NOMO-1 (cell line): ENCODE data around the gene CCNE1.

ENCODE experiments used
- DNase-seq, 2 experiments: peaks; one replicate each; lab custom pipeline; 2025; ENCODE audit not compliant: unreplicated experiment in 2 of 2; lab: John Stamatoyannopoulos, UW

Gene CCNE1

DNA sequence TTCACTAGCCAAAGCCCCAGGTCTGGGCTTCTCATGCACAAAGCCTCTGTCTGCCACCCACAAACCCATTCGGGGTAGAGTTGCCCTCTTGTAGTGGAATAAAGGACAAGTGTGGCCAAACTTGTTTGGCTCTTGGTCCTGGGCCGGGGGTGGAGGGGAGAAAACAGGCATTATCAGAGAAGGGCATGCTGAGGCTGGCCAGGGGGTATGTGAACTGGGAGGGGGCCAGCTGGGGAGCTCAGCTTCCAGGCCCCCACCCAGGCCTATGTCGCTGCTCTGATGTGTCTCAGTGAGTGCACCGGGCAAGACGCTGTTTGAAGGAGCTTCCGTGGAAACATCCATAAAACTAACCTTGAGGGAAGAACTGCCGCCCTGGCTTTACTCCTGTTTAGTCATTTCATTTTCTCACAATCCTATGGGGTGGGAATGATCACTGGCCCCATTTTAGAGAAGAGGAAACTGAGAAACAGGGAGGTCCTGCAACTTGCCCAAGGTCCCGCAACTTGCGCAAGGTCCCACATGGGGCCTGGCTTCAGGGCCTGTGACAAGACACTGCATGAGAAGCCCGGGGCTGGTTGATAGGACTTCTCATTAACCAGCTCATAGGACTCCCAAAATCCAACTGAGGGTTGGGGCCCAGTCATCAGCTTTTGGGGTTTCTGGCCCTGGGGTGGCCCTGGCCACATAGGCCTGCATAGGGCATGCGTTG lies 30.8 kb downstream of the CCNE1 start:
- DNase-seq: peak; percentile 43 to 44

DNA sequence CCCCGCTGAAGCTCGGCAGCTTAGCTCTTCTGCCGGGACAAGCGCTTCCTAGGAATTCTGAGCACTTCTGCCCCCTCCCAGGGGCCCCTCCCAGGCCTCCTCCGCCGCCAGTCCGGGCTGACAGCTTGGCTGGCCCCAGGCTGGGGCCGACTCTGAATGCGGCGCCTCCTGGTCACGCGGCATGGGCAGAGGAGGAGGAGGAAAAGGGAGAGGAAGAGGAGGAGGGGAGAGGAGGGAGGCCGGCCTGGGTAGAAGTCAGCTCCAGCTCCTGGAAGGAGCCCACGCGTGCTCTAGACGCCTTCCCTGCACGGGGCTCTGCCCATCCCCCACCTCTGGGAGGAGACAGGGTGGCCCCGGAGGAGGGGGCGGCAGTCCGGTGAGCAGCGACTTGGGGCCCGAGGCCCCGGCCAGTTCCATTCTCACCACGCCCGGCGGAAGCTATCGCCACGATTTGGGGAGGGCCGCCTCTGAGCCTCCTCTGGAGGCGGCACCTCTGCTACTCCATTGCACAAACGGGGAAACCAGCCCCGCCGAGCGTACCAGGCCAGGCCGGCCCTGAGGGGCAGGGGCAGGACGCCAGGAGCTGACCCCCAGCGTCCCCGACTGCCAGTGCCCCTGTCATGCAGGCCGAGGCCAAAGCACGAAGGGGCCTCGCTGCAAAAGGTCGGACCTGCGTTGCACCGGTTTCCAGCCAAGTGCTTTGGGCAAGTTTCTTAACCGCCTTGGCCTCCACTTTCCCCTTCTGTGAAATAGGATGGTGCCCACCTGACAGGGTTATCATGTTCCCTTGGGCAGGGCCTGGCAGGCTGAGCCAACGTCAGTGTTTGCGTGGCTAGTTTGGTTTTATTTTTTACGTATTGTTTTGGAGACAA lies 31.6 kb downstream of the CCNE1 start:
- peak; percentile 40 to 74 for DNase-seq

DNA sequence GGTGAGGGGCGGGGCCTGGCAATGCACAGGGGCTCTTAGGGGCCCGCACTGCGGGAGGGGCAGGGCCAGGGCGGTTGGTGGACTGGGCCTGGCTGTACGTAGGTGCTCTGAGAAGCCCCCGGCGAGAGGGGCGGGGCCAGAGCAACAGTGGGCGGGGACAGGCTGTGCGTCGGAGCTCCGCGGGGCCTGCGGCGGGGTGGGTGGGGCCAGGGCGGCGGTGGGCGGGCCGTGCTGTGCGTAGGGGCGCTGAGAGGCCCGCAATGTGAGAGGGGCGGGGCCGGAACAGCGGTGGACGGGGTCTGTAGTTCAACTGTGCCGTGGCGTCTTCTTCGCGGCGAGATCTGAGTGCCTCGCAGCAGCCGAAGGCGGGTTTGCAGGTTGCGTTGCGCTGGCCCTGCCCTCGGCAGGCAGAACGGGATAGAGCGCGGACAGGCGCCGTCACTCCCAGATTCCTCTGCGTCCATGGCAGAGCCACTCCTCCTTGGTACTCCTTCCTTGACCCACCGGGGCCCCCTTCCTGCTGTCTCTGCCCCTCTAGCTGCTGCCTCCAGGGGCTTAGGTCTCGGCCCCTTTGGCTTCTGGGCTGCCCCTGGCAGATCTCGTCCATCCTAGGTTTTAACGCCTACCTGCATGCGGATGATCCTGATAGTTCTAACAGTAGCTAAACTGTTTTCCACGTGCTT lies 33.2 kb downstream of the CCNE1 start:
- peak; percentile 84 to 89 for DNase-seq

DNA sequence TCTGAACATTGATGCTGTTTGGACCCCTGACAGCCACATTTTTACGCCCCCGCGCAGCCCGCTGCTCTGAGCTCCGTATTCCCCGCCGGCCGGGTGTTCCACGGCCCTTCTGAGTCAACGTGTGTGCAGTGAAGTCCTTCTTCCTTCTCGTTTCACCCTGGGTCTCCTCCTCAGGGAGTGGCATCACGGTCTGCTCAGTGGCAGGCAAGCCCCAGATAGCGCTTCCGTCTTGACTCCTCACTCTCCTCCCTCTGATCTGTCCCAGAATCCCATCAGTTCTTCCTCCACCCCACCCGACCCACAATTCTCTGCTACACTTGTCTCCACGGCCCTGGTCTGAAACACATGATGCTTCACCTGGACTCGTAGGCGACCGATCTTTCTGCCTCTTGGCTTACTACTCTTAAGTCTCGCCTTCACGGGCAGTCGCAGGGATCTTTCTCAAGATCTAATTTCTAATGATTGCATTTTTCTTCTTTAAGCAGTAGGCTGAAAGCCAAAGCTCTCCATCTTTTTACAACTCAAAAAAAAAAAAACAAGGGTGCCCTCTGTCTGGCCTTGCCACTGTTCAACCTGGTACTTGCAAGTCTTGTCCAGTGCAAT lies 33.9 kb downstream of the CCNE1 start:
- DNase-seq: peak in 1 of 2 experiments; percentile 12

DNA sequence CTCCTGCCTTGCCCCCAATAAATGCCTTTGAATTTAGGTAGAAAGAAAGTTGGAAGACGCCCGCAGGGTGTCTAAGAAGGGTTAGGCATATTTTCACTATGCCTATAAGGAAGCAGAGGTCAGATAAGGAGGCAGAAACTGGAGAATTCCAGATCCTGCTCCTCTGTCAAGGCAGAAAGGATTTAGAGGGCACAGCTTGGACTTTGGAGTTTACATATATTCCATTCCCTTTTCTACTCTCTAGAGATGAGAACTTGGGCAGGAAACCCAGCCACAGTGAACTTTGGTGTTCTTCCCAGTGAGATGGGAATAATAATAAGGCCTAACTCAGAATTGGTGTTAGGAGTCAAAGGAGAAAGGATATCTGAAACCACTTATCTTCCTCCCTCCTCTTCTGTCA lies 37.4 kb downstream of the CCNE1 start:
- DNase-seq: no peak

DNA sequence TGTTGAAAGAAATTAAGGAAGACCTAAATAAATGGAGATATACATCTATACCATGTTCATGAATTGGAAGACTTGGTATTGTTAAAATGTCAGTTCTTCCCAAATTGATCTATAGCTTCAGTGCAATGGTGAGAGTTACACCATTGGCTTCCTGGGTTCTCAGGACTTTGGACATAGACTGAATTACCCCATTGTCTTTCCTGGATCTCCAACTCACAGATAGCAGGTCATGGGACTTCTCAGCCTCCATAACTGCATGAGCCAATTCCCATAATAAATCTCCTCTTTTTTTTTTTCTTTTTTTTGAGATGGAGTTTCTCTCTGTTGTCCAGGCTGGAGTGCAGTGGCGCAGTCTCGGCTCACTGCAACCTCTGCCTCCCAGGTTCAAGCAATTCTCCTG lies 38.7 kb downstream of the CCNE1 start:
- no peak for DNase-seq

DNA sequence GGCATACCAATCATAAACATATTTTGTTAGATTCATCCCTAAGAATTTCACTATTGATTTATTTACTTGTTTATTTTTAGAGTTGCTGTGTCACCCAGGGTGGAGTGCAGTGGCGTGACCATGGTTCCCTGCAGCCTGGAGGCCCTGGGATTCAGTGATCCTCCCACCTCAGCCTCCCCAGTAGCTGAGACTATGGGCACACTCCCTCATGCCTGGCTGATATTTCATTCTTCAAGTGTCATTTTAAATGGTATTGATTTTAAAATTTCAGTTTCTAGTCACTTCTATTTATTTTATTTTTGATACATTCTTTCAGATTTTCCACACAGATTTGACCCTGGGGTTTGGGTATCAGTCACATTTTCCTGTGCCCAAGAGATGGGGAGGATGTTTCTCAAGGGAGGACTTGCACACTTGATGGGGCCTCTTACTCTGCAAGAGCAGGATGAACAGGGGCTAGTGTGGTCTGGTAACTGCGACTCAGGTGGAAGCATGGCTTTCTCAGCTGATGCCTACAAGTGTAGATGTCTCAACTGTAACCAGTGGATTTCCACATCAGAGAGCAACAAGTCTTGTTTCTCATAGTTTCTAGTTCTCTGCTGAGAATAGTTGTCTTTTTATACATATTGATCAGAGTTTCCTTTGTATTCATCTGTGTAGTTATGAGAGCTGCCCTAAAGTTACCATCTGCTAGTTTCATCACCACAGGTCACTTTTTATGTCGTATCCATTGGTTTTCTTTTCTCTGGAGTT lies 40.2 kb downstream of the CCNE1 start:
- DNase-seq: no peak

DNA sequence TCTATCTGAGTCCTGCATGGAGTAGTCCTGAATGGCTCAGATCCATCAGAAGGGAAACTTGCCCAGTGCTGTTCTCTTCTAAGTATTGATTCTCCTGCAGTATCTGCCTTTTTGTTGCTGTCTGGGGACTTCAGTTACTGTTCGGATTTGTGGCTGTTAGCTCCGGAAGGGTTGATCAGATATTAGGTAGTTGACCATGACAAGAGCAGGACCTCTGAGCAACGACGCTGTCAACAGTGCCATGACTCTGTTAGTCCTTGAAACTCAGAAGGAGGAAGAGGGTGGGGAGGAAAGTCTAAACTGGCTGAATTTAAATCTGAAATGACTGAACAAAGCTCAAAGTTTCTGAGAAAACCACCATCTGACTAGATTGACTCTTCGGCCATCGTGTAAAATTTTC lies 42.2 kb downstream of the CCNE1 start:
- DNase-seq: no peak

DNA sequence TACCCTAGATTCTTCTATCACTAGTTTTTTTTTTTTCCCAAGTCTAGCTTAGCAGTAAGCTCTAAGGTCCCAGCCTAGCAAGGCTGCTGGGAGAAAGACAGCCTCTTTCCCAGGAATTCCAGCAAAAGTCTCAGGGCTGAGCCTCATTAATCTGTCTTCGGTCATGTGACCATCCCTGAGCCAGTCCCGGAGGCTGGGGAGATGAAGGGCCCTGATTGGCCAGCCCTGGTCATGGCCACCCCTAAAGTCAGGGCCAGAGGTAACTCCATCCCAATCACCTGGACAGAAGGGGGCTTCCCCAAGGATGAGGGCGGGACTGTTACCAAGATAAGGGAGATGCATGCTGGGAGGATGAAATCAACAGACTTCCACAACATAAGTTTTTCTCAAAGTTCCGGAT lies 43.3 kb downstream of the CCNE1 start:
- no peak for DNase-seq

DNA sequence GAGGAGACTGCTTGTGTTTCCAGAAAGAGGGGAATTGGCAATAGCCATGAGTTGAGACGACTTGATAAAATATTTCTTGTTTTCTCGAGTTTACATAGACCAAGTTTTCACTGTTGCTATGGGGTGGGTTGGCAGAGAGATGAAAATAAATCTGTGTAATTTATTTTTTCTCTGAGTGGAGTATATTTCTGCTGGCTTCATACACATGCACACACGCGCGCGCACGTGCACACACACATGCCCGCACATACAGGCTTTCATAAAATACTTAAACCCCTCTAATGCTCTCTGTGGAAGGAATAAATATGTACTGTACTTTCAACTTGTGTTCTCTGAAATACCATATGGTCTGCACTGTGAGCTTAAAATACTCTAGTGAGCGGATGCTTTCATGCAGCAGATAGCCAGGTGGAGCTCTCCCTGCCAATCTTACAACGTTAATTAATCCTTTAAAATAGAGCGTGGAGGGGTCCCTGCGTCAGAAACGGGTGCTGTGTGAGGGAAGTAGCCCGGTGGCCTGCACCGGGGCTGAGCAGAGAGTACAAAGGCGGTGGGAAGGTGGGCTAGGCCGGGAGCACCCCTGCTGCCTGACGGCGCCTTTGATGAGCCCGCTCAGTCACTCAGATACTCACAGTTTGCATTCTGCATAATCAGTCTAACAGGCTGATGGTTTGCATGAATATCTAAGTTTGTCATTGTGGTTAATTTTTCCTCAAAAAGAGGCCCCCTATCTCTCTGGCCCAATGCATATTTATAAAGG lies 44.1 kb downstream of the CCNE1 start:
- DNase-seq: no peak

DNA sequence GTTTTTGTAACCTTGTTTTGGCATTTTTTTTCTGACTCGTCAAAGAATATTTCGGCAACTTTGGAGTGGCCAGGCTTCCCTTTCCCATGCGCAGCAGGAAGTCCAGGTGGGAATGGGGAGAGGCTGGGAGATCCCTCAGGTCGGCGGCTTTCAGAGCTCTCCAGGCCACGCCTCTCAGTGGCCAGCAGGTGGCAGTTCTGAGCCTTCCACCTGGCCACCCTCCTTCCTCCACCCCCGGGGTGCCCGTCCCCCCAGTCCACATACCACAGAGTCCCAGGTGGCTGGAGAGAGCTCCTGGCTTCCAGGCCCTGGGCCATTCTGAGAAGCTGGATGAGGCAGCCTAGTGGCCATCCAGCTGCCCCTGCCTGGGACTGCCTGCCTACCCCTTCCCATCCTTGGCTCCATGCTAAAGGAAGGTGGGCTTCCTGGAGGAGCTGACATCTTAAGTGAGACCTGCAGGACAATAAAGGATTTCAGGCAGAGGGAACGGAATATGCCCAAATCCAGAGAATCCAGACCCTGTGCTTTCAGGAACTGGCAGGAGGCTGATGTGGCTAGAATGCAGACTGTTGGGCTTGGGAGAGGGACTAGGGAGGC lies 46.3 kb downstream of the CCNE1 start:
- peak in 1 of 2 experiments; percentile 14 for DNase-seq

DNA sequence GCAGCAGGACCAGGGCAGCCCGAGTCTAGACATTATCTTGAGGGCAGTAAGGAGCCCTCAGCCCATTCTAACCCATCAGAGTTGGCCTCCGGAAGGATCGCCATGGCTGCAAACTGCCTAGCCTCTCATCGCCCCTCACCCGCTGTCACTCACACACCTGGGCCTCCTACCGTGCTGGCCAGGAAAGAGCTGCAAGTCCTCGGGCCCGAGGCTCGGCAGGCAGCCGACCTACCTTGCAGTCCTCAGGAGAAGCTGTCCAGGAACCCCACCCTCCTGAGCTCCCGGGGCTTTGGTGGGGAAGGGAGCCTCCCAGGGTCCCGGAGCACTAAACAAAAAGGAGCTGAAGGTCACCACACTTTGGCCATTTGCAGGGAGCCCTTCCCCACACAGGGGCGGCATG lies 46.8 kb downstream of the CCNE1 start:
- DNase-seq: no peak

DNA sequence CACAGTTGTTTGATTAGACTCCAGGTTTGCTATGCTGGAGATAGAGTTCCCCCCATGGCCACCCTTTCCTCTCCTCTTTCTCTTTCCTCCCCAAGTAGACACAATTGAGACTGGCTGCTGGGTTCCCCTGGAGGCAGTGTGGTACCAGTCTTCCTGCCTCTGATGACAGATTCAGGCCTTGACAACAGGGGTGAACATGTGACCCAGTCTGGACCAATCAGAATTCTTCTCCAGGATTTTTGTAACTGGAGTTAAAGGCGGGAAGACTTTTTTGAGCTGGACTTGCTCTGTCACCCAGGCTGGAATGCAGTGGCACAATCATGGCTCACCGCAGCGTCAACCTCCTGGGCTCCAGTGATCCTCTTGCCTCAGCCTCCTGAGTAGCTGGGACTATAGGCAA lies 48.7 kb downstream of the CCNE1 start:
- DNase-seq: no peak

DNA sequence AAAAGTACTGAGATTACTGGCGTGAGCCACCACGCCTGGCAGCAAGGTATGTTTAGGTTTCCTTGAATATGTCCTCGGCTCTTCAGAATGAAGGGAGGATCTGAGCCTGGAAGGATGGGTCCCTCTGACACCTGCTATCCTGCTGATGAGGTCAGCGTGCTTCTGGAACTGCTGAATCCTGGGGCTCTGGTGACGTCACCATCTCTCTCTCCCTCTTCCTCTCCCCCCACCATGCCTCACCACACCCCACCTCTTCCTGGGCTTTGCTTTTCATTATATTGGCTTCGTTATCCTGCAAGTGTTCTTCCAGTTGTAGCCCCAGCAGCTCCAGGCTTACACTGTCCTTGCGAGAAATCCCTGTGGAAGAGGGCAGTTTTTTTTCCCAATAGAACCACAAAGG lies 49.8 kb downstream of the CCNE1 start:
- DNase-seq: no peak

DNA sequence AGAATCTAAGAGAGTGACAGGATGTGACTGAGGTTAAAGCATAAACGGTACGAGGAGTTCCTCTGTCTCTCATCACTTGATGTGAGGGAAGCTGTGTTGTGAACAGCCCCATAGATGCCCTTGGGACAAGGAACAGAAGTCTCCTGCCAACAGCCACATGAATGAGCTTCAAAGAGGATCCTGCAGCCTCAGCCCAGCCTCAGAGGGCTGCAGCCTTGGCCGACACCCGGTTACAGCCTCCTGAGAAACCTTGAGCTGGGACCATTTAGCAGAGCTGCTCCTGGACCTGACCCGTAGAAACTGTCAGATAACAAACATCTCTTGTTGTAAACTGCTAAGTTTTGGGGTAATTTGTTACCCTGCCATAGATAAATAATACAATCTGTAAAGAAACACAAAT lies 54.2 kb downstream of the CCNE1 start:
- DNase-seq: no peak

DNA sequence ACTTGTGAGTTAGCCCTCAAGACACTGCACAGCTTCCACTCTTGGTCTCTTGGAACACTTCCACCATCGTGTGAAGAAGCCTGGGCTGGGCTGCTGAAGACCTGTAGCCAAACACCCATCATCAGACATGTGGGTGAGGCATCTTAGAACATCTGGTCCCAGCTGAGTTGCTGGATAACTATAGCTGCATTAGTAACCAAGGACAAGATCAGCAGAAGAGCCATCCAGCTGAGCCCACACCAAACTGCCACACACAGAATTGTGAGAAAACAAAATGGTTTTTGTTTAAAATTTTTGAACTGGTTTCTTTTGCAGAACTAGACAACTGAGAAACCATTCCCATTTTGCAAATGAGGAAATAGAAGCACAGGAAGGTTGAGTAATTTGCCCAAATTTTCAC lies 56.2 kb downstream of the CCNE1 start:
- DNase-seq: peak in 1 of 2 experiments; percentile 10

DNA sequence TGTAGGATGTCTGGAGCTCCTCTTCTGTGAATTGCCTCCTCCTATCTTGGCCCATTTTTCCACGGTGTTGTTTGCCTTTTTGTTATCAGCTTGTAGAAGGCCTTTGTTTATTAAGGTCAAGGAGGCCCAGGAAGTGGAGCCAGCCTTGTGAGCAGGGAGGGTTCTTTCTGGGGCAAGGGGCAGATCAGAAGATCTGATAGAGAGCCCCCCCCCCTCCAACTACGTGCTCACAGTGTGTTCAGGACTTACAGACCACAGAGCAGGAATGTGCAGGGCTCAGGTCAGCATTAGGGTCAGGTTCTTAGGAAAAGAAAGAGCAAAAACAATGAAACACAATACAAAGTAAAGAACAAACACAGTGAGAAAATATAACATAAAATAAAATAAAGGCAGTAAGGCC lies 59.4 kb downstream of the CCNE1 start:
- no peak for DNase-seq

DNA sequence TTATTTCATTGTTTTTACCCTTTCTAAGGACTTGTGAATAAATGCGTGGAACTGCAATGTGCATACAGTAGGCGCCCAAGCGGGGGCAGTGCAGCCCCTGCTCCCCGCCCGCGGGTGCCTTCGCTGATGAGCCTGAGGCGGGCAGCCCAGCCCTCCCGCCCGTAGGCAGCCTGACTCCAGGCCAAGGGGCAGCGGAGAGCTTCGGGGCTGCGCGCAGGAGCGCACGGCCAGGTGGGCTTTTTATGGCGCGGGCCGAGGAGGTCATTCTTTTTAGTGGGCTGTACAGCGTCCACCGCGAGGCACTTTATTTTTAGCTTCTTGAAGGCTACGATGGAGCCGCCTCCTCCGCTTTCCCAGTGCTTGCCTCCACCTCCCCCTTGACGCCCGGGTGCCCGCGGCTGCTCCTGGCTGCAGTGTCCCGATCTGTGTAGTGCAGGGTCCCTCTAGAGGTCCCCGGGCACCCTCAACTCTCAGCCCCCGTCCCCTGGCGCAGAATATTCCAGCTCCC lies 60.5 kb downstream of the CCNE1 start:
- DNase-seq: peak in 1 of 2 experiments; percentile 12
